Adrenal gland (tissue), 5 donors: ENCODE data around the gene ETFB.

Experiments used
- POLR2A ChIP-seq, 2 donors: fragments of 450-650 bp; IDR thresholded peaks; one replicate each; pipeline ENCODE4 v1.6.1; 2017; ENCODE audit warnings: antibody characterized with exemption in 2 of 2, mild to moderate bottlenecking in 2 of 2, moderate library complexity in 1 of 2
- TF ChIP-seq, protein P1 (sequence below), 6 experiments: fragments of 450-650 bp in 4 of 6; fragments of 200-600 bp in 2 of 6; sonication (generic) in 1 of 6; IDR thresholded peaks; 1 replicate in 5 of 6; 2 replicates in 1 of 6; pipeline versions ENCODE4 v1.5.1 to v1.8.0; 2016 to 2021; ENCODE audit warnings: antibody characterized with exemption in 6 of 6, mild to moderate bottlenecking in 2 of 6, moderate library complexity in 1 of 6
- donor health status: DM: no; HTN: no; CAD: no.

DNA sequence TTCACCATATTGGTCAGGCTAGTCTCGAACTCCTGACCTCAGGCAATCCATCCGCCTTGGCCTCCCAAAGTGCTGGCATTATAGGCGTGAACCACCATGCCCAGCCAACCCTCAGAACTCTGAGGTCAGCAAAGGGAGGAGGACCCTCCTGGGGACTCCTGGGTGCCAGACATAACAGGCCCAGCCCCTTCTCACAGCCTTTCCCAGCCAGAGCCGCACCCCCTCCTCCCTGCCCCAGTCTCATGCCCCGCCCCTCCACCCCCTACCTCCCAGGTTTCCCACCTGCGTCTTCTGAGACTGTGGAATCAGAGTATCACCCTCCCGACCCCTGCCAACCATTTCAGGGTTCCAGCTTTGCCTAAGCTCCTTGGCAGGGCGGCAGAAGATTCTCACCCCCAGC lies 49.5 kb downstream of the ETFB start:
- TF ChIP-seq, protein P1, sequence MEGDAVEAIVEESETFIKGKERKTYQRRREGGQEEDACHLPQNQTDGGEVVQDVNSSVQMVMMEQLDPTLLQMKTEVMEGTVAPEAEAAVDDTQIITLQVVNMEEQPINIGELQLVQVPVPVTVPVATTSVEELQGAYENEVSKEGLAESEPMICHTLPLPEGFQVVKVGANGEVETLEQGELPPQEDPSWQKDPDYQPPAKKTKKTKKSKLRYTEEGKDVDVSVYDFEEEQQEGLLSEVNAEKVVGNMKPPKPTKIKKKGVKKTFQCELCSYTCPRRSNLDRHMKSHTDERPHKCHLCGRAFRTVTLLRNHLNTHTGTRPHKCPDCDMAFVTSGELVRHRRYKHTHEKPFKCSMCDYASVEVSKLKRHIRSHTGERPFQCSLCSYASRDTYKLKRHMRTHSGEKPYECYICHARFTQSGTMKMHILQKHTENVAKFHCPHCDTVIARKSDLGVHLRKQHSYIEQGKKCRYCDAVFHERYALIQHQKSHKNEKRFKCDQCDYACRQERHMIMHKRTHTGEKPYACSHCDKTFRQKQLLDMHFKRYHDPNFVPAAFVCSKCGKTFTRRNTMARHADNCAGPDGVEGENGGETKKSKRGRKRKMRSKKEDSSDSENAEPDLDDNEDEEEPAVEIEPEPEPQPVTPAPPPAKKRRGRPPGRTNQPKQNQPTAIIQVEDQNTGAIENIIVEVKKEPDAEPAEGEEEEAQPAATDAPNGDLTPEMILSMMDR (IDR thresholded peaks at IDR 0.05): no peak
- TF ChIP-seq POLR2A (IDR thresholded peaks at IDR 0.05): no peak
